HCT116 (cell line): ENCODE data around the gene SLCO2A1.

Source experiments
- EGR1 ChIP-seq: IDR thresholded peaks from 2 replicates; pipeline ENCODE4 v1.6.1; 2012; ENCODE audit warnings: low read depth
- EZH2 ChIP-seq: fragments of 200-600 bp; sonication (generic); IDR thresholded peaks from 2 replicates; pipeline ENCODE4 v1.6.1; 2017; ENCODE audit warnings: antibody characterized with exemption, mixed run types
- POLR2A ChIP-seq: IDR thresholded peaks from 2 replicates; pipeline ENCODE4 v1.7.0; 2011; ENCODE audit warnings: borderline replicate concordance; ENCODE audit not compliant: insufficient read depth, insufficient read length; ENCODE audit errors: extremely low read depth
- POLR2AphosphoS5 ChIP-seq: IDR thresholded peaks from 2 replicates; pipeline ENCODE4 v1.6.1; 2011; ENCODE audit warnings: mild to moderate bottlenecking, low read depth, low read length, moderate library complexity
- RAD21 ChIP-seq: IDR thresholded peaks from 2 replicates; pipeline ENCODE4 v1.6.1; 2012; ENCODE audit warnings: low read depth, mild to moderate bottlenecking
- SP1 ChIP-seq: IDR thresholded peaks from 2 replicates; pipeline ENCODE4 v1.6.1; 2012; ENCODE audit warnings: low read depth
- TF ChIP-seq, protein P1 (sequence below), 3 experiments: fragments of 200-600 bp in 1 of 3; sonication (generic) in 1 of 3; IDR thresholded peaks in 2 of 3; conservative IDR thresholded peaks in 1 of 3; 2 replicates each; pipeline ENCODE4 v1.5.1; 2012 to 2017; ENCODE audit warnings: low read depth in 2 of 3, low read length in 2 of 3, antibody characterized with exemption in 1 of 3, borderline replicate concordance in 1 of 3, control low read depth in 1 of 3, mild to moderate bottlenecking in 1 of 3, mixed read lengths in 1 of 3, mixed run types in 1 of 3, moderate library complexity in 1 of 3; ENCODE audit not compliant: insufficient read depth in 1 of 3
- TF ChIP-seq, protein P2 (sequence below): IDR thresholded peaks from 2 replicates; pipeline ENCODE4 v1.6.1; 2012

- TF ChIP-seq POLR2AphosphoS5 (no peak), POLR2A (no peak), SP1 (no peak), EZH2 (no peak), RAD21 (no peak), EGR1 (no peak)
- TF ChIP-seq, protein P1, sequence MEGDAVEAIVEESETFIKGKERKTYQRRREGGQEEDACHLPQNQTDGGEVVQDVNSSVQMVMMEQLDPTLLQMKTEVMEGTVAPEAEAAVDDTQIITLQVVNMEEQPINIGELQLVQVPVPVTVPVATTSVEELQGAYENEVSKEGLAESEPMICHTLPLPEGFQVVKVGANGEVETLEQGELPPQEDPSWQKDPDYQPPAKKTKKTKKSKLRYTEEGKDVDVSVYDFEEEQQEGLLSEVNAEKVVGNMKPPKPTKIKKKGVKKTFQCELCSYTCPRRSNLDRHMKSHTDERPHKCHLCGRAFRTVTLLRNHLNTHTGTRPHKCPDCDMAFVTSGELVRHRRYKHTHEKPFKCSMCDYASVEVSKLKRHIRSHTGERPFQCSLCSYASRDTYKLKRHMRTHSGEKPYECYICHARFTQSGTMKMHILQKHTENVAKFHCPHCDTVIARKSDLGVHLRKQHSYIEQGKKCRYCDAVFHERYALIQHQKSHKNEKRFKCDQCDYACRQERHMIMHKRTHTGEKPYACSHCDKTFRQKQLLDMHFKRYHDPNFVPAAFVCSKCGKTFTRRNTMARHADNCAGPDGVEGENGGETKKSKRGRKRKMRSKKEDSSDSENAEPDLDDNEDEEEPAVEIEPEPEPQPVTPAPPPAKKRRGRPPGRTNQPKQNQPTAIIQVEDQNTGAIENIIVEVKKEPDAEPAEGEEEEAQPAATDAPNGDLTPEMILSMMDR (IDR thresholded peaks at IDR 0.05 in 2 of 3, conservative IDR thresholded peaks at IDR 0.05 in 1 of 3; ENCODE audit: borderline replicate concordance in 1 of 3, insufficient read depth in 1 of 3, low read depth in 2 of 3, low read length in 2 of 3): no peak
- TF ChIP-seq, protein P2, sequence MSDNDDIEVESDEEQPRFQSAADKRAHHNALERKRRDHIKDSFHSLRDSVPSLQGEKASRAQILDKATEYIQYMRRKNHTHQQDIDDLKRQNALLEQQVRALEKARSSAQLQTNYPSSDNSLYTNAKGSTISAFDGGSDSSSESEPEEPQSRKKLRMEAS: no peak
Observed at GRCh38 chr3:133928903-133929607, 100.7 kb downstream of the SLCO2A1 start.
